Hepatic stellate cell (primary cell): ENCODE measurements around the gene ALDH1L1.

Experiments
- DNase-seq: peaks from one replicate; pipeline ENCODE4 v3.0.0; 2011; ENCODE audit warnings: low spot score

ALDH1L1 gene

DNA sequence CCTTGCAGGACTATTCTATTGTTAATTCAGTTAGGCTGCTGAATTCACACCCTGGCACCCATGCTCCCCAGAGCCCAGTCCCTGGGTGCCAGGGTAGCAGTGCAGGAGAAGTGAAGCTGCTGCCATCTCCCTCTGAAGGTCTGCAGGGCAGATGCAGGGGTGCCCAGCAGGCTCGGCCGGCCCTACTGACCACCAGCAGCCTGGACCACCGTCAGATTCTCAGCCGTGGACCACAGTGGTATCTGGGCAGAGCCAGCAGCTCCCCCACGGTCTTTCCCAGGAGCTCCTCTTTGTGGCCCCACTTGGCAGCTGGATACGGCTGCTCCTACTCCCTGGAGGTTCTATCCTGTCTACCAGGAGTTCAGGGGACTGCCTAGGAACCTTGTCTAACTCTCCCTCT lies 46.8 kb downstream of the ALDH1L1 start:
- no peak for DNase-seq

DNA sequence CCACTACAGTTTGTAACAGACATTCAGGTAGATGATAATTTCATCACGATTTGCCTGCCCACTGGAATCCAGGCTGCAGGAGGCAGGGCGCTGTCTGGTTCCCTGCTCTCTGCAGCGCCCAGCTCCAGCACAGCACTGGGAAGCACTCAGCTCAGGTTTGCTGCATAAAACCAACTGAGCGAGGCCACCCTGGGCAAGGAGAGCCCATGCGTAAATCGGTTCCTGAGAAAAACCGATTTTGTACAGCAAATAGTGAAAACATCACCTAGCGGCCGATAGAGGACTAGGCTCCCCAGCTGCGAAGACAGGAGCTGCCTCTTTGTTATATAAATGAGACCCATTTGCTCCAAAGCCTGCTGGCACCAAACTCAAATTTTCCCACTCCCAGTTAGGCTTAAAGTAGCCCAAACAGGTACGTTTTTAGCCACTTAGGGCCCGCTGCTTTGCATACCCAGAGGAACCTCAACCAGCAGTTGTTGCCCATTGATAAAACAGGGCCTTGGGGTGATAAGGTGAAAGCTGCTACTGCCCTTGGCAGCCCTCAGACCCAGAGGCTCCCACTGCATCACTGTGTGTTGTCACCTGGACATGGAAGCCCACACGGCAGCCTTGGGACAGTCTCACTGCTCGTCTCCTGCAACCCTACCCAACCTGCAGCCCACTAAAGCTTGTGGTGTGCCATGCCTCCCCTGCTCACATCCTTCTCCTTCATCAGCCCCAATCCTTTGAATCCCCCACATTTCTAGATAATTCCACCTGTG lies 47.5 kb downstream of the ALDH1L1 start:
- no peak for DNase-seq

DNA sequence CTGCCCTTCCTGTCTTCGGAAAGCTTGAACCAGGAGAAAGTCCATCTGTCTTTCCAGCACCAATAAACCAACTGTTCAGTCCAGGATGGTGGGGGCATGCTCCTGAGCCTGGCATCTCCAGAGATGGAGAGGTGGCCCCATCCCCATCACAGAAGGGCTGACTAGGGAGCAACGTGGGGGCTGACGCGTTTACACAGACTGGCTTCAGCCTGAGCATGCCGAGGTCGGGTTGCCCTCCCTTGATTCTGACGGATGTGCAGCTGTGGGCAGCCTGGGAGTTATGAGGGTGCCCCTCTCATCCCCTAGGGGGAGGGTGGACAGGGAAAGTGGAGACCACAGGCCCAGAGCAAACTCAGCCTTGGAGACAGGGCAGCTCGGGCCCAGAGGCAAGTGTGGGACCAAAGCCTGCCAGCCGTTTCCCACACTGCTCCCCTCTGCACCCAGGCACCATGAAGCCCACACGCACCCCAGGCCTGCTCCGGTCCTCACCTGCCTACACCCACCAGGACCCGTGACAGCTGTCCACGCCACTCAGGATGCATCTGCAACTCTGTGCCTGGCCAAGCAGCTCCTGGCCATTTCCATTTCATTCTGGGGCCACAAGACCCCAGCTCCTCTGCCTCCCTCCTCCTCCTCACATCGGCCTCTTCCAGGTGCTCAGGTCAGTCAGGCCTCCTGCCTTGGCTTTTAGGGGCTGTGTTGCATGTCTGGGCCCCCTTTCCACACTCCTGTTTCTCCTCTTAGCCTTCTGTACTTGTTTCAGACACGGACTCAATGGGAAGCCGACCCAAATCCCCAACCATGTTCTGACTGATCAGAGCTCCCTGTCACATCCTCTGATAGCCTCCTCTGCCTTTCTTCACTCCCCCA lies 48.3 kb downstream of the ALDH1L1 start:
- DNase-seq: no peak

DNA sequence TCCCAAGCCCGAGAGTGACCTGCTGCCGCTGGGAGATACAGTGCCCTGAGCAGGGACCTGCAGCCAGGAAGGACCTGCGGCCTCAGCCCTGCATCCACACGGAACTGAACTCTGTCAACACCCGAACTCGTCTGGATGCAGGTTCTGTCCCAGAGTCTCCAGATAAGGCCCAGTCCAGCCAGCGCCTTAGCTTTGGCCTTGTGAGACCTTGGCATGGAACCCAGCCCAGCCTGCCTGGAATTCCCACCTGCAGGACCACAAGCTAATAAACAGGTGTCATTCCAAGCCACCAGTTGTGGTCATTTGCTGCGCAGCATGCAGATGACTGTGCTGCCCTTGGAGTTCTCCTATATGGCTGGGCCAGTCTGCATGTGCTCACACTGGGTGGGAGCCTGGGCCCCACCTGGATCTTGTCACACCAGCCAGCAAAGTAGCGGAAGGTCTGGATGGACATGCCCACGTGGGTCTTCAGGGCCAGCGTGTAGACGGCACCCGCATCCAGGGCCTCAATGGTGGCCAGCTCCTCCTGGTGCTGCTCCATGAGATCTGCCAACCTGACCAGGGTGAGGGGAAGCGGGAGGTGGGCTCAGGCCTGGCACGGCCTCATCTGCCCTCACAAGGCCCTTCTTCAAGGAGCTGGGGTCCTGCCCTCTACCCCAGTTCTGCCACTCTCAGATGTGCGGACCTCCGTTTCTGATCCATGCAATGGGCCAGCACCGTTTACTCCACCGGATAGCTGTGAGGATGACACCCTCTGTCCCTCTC lies 49.2 kb downstream of the ALDH1L1 start:
- DNase-seq: no peak

DNA sequence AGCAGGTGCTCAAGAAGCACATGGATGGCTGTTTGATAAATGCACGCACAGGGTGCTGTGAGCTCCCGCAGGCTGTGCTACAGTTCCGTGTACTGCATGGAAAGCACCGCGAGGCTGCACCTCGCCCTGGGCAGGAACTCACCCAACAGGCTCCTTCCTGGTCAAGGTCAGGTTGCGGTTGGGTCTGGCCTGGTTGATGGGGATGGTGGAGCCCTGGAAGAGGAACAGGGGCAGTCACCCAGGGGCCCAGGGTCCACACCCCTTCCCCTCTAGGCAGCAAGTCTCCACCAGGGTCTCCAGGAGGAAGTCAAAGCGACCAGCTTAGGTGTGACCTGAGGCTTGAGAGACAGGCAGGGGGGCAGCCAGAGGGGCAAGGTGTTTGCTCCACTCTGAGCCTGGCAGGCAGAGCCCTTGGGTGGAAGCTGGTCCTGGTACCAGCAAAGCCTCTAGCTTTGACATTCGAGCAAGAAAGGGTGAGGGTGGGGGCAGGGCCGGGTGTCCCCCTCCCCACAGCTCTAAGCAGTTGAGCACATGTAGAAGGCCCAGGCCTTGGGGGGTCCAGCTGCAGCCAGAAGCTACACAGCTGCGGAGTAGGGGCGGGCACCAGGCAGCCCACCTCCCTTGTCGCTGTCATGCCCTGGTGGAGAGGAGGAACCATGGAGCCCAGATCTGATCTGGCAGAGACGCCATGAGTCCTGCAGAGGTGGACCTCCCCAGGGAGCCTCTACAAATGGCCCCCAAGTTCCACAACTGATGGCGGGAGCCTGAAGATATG lies 50.1 kb downstream of the ALDH1L1 start:
- no peak for DNase-seq

DNA sequence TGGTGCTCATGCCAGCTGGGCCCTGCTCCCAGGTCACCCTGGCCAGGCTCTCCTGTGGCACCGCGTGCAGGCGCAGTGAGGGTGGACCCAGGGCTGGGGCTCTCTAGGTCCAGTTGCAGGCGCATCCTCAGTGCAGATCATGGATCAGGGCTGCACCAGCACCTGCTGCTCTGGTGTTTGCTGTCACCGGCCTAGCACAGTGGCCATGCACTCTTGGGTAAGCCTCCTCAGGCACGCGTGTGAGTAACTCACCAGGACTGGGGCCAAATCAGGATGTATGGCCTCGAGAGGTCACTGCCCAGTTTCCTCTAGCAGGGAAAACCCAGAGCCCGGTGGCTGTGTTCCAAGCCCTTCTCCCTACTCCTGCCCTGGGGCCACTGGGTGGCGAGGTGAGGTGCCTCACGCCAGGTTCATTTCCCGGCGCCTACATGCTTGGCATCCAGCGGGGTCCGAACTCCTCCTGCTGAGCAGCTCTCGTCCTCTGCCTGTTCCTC lies 50.9 kb downstream of the ALDH1L1 start:
- DNase-seq: no peak

DNA sequence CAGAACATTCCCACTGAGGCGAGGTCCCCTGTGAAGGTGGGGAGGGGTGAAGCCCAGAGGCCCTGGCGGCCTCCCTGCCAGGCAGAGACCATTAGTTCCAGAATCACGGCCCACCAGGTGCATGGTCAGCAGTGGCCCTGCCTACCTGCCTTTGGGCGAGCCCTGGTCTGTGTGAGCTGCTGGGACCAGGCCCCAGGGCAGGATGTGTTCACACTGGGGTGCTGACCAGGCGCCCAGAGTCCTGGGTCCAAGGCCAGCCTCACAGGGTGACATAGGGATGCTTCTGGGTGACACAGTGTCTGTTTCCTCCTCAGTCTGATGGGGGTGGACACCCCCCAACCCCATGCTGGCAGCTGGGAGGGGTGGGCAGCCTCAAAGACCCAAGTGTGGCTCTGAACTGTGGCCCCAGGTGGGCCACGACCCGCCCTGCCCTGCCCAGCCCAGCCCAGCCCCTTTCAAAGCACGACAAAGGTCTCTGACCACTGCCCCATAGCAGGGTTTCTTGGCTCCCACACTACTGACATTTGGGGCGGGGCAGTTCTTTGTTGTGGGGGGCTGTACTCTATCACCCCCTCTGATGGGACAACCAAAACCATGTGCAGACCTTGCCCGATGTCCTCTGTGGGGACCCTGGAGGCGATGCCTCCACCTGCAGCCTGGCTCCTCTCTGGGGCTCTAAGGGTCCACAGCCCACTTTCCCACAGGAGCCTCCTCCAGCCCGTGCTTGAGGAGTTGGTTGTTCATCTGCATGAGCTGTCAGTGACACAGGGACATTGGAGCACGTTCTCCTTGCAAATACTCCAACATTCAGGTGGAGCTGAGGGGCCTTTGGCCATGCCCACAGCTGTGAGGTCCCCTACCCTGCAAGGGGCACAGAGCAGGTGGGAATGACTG lies 51.6 kb downstream of the ALDH1L1 start:
- no peak for DNase-seq

DNA sequence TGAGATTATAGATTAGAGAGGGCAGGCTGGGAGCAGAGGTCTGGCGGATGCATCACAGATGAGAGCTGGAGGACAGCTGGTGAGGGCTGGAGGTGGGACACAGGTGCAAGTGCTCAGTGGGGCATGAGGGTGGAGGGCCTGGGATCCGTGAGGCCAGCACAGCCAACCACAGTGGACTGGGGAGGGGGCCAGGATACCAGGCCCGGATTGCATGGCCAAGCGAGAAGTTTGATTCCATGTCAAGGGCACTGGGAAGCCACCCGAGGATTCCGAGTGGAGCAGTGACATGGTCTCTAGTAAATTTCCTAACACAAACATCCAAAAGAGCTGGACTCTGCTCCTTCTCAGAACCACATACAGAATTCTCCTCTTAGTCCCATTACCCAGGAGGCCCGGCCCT lies 52.5 kb downstream of the ALDH1L1 start:
- no peak for DNase-seq

DNA sequence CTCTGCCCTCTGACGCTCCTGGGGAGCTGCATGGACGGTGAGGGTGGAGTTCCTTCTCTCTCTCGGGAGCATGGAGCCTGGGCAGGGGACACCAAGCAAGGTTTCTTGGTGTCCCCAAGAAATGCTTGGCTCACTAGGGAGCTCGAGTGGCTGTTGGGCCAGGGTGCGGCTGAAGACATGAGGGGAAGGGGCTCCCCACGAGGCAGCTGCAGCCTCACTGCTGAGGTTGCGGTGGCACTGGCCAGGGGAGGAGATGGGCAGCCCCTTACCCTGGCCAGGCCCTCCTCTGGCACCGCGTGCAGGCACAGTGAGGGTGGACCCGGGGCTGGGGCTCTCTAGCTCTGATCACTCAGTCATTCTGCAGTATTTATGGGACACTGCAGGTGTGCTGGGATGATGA lies 52.9 kb downstream of the ALDH1L1 start:
- no peak for DNase-seq

DNA sequence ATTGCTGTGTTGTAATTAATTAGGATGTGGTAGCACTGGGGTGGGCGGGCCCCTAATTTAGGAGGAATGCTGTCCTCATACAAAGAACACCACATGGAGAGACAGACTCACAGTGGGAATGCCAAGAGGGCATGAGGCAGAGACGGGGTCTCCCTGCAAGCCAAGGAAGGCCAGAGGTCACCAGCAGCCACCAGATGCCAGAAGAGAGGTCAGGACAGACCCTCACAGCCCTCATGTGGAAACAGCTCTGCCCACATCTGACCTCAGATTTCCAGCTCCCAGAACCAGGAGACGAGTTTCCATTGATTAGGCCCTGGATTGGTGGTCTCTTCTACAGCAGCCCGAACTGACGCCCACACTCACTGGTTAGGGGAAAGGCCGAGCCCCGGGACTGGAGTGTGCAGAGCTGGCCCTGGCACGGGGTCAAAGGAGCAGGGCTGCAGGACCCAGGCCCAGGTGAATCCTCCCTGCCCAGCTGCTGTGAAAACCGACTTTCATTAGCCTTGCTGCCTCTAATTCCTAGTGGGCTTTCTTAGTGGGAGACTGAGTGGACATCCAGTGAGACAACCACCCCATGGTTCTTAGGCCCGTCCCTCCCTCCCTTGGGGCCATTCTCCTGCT lies 53.5 kb downstream of the ALDH1L1 start:
- DNase-seq: no peak

DNA sequence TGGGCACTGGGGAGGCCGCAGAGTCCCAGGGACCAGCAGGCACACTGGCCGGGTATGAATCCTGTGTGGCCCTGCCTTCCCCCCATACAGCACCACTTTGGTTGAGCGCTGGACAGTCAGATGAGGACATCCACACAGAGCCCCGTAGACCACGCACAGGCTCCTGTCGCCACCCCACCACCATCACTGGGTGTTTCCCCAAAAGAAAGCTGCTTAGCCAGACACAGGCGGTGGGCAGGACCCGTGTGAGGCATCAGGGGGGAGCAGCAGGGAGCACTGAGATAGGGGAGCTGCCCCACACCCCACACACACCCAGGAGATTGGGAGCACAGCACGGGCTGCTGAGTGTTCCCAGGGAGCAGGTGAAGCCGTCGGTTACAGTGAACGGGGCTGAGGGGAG lies 54.1 kb downstream of the ALDH1L1 start:
- no peak for DNase-seq

DNA sequence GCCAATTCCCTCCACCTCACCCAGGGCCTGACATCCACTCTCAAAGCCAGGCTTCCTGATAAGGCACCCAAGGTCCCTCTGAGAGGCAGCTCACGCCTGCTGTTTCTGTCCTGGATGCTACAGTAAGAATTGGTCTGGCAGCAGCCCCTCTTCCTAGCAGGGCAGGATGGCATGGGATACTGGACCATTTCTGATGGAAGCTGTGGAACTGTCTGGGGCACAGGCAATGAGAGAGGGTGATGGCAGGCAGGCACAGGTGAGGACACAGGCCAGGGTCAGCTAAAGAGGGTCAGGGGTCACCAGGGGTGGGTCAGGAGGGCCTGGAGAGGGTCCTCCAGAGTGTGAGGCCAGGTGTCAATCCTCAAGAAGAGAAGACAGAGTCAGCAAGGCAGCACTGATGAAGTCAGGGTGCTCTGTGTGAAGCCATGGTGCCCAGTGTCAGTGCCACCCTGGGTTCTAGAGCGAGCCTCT lies 54.6 kb downstream of the ALDH1L1 start:
- DNase-seq: no peak

DNA sequence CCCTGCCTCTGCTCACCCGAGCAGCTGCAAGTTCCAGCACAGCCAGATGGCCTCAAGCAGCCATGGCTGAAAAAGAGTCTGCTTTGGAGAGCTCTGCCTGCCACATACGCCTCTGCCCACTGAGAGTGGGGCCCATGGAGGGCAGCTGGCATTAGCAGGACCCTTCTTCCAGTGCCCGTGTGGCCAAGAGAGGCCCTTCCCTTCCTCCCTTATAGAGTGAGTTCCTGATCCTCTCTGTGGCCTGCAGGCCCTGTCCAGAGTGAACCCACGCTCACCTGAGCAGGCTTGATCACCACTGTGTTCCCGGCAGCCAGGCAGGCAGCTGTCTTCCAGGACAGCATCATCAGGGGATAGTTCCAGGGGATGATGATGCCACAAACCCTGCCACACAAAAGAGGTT lies 55.0 kb downstream of the ALDH1L1 start:
- DNase-seq: no peak

DNA sequence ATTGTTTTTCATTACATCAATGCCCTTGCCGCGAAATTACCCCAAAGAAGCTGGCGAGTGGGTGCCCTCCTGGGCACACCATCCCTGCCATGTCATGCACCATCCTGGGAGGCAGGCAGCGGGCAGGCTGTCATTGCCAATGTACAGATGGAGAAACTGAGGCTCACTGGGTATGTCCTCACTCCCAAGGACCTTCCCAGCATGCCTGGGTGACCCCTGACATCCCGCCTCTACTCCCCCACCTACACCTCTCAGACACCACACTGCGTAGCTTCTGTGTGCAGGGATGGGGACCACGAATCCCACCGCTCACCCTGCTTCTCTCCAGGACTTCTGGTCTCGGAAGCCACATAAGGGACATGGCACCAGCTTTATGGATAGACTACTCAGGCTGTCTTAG lies 55.5 kb downstream of the ALDH1L1 start:
- no peak for DNase-seq

DNA sequence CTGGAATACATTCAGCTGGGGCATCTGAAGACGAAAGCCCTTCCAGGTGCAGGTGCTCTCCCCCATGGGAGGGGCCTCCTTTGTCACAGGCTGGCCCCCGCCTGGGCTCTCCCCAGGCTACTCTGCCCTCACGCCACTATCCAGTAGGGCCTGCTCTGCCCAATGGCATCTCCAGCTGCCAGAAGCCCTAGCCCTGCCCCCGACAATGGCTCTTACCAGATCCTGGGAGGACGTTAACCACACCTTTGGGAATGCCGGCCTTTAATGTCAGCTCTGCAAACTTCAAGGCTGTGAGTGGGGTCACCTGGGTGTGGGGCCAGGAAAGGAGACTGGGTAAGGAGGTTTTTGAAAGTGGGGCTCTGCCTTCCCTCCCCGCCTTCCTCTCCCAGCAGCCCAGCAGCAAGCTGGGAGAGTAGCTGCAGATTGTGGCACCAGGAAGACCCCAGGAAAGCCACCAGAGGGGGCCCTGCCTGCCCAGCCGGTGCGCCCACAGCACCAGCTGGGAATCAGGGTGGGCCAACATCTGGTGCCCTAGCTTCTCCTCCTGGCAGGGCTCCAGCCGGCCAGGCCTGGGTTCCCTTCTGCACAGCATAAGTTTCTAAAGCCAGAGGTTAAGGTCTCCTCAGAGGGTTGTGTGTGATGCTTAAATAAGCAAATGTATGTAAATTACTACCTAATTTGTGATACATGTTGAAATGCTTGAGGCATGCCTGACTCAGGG lies 56.1 kb downstream of the ALDH1L1 start:
- no peak for DNase-seq

DNA sequence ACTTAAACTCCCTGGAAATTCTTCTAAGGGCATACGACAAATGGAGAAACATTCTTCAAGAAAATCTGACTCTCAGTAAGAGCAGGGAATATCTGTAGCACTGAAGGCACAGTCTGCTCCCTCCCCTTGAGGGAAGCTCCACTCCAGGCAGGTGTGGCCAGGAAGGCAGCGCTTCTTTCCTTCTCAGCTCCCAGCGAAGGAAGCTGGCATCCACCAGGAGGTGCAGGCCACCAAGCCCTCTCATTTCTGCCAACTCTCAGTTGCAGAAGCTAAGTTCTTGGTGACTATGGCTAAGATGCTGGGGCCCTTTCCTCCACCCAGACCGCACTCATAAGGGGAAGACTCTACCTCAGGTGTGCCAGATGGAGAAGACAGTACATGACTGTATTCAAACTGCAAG lies 58.8 kb downstream of the ALDH1L1 start:
- no peak for DNase-seq

DNA sequence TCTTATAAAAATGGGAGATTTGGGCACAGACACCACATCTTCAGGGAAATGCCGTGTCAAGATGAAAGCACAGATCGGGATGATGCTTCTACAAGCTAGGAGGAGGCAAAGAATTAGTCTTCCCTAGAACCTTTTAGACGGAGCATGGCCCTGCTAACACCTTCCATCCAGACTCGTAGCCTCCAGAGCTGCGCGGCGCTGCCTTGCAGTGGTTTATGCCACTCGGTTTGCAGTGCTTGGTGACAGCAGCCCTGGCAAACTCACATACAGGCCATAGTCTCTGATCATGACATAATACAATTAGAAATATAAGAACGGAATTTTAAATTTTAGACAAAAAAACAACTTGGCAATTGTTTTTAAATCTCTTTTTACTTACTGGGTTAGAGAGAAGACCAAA lies 59.3 kb downstream of the ALDH1L1 start:
- no peak for DNase-seq

DNA sequence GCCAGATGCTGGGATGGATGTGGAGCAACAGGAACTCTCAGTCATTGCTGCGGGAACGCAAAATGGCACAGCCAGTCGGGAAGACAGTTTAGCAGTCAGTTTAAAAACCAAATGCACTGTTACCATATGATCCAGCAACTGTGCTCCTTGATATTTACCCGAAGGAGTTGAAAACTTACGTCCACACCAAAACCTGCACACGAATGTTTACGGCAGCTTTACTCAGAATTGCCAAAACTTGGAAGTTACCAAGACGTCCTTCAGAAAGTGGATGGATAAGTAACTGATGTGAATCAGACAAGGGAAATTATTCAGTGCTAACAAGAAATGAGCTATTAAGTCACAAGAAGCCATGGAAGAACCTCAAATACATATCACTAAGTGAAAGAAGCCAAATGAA lies 60.4 kb downstream of the ALDH1L1 start:
- DNase-seq: no peak

DNA sequence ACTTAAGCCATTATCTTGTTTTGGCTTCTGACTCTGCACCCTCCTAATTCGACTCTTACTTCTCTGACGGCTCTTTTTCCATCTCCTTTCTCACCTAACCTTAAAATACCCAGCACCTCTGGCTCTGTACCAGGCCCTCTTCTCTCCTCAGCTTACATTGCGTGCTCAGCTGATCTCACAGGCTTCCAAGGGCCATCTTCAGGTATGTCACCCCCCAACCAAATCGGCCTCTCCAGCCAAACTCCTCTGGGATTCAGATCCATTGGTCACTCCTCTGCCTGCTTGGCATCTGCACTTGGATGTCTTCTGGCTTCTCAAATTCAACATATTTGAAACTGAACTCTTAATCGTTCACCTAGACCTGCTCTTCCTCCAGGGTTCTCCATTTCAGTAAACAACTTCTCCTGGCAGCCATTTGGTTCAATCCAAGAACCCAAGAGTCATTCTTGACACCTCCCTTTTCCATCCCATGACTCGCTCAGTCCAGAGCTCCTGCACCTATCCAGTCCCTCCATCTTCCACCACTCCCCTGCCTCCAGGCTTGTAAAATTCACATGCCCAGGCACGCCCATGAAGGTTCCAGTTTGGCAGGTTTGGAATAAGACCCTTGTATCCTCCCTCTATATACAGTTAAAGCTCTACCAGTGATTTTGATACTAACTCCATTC lies 61.2 kb downstream of the ALDH1L1 start:
- no peak for DNase-seq
